ENCODE data around the gene METRNL.

- TF ChIP-seq CTCF (IDR thresholded peaks at IDR 0.05; ENCODE audit: low read depth, low read length) (no peak), EZH2phosphoT487 (IDR thresholded peaks at IDR 0.05; ENCODE audit: low read depth) (no peak)
These were observed 21.1 kb upstream of the METRNL start for GRCh38 chr17:83058266-83058798.
